Endothelial cell of umbilical vein (primary cell): ENCODE results near the gene DAB1. TPM values are rescaled to one million over a fixed set of nuclear protein-coding genes. Genes with fewer than 3 reads are reported as not detected.

Source experiments
- BruUV-seq: library from RNA; stranded (reverse); fragments of 400-500 nt; replicated peaks from 2 replicates; lab custom pipeline; 2021; lab: Mats Ljungman, UMichigan
- CTCF ChIA-PET: fragments of 300-600, 350-600 bp; sonication (Branson Sonifier 250); formaldehyde crosslinking; loops from one replicate; lab custom pipeline; 2021; ENCODE audit warnings: antibody characterized with exemption, inconsistent platforms; lab: Charles Lee
- POLR2A ChIA-PET: fragments of 300-600, 350-600 bp; sonication (Branson Sonifier 250); formaldehyde crosslinking; loops from one replicate; lab custom pipeline; 2021; ENCODE audit warnings: antibody characterized with exemption, inconsistent platforms; lab: Charles Lee
- DNase-seq: peaks from one replicate; pipeline ENCODE4 v3.0.0-alpha.2; 2011; ENCODE audit warnings: low read depth, low spot score
- FAIRE-seq: peaks from 2 replicates; lab custom pipeline; 2011; peaks lifted over from hg19 to GRCh38; lab: Jason Lieb, UNC
- H2AFZ ChIP-seq: 2 replicates; pipeline ENCODE4 v1.6.0; 2012; ENCODE audit warnings: low read depth, low read length, control low read depth, inconsistent platforms
- H3K27ac ChIP-seq: 2 replicates; pipeline ENCODE4 v1.5.1; 2011; ENCODE audit warnings: low read depth, mild to moderate bottlenecking, control low read depth, low read length, moderate library complexity; ENCODE audit not compliant: insufficient read depth
- H3K27me3 ChIP-seq, 2 experiments: 2 replicates each; pipeline versions ENCODE4 v1.6.0 to v1.6.1; 2011; ENCODE audit warnings: low read length in 2 of 2, mixed read lengths in 1 of 2; ENCODE audit not compliant: control insufficient read depth in 2 of 2, insufficient read depth in 2 of 2
- H3K36me3 ChIP-seq, 2 experiments: 2 replicates in 1 of 2; 3 replicates in 1 of 2; pipeline ENCODE4 v1.5.1; 2011; ENCODE audit warnings: low read length in 2 of 2, mild to moderate bottlenecking in 1 of 2, moderate library complexity in 1 of 2; ENCODE audit not compliant: control insufficient read depth in 2 of 2, insufficient read depth in 2 of 2; ENCODE audit errors: extremely low read depth in 1 of 2
- H3K4me1 ChIP-seq: 3 replicates; pipeline ENCODE4 v1.5.1; 2011; ENCODE audit warnings: mild to moderate bottlenecking, low read length; ENCODE audit not compliant: control insufficient read depth, insufficient read depth; ENCODE audit errors: extremely low read depth
- H3K4me2 ChIP-seq: 2 replicates; pipeline ENCODE4 v1.6.1; 2011; ENCODE audit warnings: low read length, control low read depth, mixed read lengths; ENCODE audit not compliant: insufficient read depth
- H3K4me3 ChIP-seq, 3 experiments: fragments of 200-600 bp in 1 of 3; sonication (generic), shearing (Covaris generic) in 1 of 3; replicated peaks in 1 of 3; 2 replicates each; pipeline ENCODE4 v1.5.1; 2011 to 2016; ENCODE audit warnings: control low read depth in 3 of 3, low read length in 3 of 3, mild to moderate bottlenecking in 2 of 3, inconsistent platforms in 1 of 3, low read depth in 1 of 3, moderate library complexity in 1 of 3; ENCODE audit not compliant: insufficient read depth in 1 of 3
- H3K79me2 ChIP-seq: 2 replicates; pipeline ENCODE4 v1.6.0; 2012; ENCODE audit warnings: low read length, inconsistent platforms; ENCODE audit not compliant: control insufficient read depth, insufficient read depth
- H3K9ac ChIP-seq: replicated peaks from 2 replicates; pipeline ENCODE3; 2011; ENCODE audit warnings: low read length, control low read depth; ENCODE audit not compliant: insufficient read depth; ENCODE audit errors: extremely low read depth
- H3K9me1 ChIP-seq: replicated peaks from 3 replicates; pipeline ENCODE4 v1.6.0; 2011; ENCODE audit warnings: mild to moderate bottlenecking, low read length; ENCODE audit not compliant: control insufficient read depth, insufficient read depth; ENCODE audit errors: extremely low read depth
- H3K9me3 ChIP-seq: replicated peaks from 2 replicates; pipeline ENCODE4 v1.5.1; 2012; ENCODE audit warnings: low read length, inconsistent platforms; ENCODE audit not compliant: control insufficient read depth, insufficient read depth
- H4K20me1 ChIP-seq: replicated peaks from 2 replicates; pipeline ENCODE3; 2011; ENCODE audit warnings: mild to moderate bottlenecking, low read length; ENCODE audit not compliant: control insufficient read depth, insufficient read depth; ENCODE audit errors: extremely low read depth
- CTCF ChIP-seq, 2 donors: IDR thresholded peaks; 1 replicate in 1 of 2; 2 replicates in 1 of 2; pipeline ENCODE4 v1.5.1; 2011; ENCODE audit warnings: low read length in 2 of 2, mild to moderate bottlenecking in 2 of 2, moderate library complexity in 2 of 2, control low read depth in 1 of 2, inconsistent platforms in 1 of 2, low read depth in 1 of 2; ENCODE audit not compliant: insufficient read depth in 1 of 2; ENCODE audit errors: extremely low read depth in 1 of 2
- EZH2 ChIP-seq: IDR thresholded peaks from 2 replicates; pipeline ENCODE4 v1.6.1; 2012; ENCODE audit warnings: borderline replicate concordance, low read depth, mild to moderate bottlenecking, moderate library complexity, low read length, inconsistent platforms; ENCODE audit not compliant: severe bottlenecking
- FOS ChIP-seq: IDR thresholded peaks from 2 replicates; pipeline ENCODE4 v1.6.1; 2011; ENCODE audit warnings: mild to moderate bottlenecking, low read length, moderate library complexity, borderline replicate concordance; ENCODE audit not compliant: insufficient read depth
- GATA2 ChIP-seq: IDR thresholded peaks from 2 replicates; pipeline ENCODE4 v1.7.0; 2011; ENCODE audit warnings: low read depth, mild to moderate bottlenecking, moderate library complexity, mixed read lengths, low read length; ENCODE audit not compliant: insufficient read length, insufficient read depth
- JUN ChIP-seq: IDR thresholded peaks from 2 replicates; pipeline ENCODE4 v1.6.1; 2011; ENCODE audit warnings: borderline replicate concordance, low read depth; ENCODE audit not compliant: insufficient read length, insufficient read depth
- MAX ChIP-seq: IDR thresholded peaks from 2 replicates; pipeline ENCODE4 v1.6.1; 2011; ENCODE audit not compliant: insufficient read depth, insufficient read length
- MYC ChIP-seq: IDR thresholded peaks from one replicate; pipeline ENCODE4 v1.6.1; 2011; ENCODE audit warnings: mild to moderate bottlenecking, low read depth, low read length
- POLR2A ChIP-seq: IDR thresholded peaks from 2 replicates; pipeline ENCODE4 v1.6.1; 2012; ENCODE audit warnings: low read depth, mild to moderate bottlenecking, control low read depth, low read length
- POLR2AphosphoS5 ChIP-seq: IDR thresholded peaks from 2 replicates; pipeline ENCODE4 v1.6.1; 2012; ENCODE audit warnings: low read depth, mild to moderate bottlenecking, control low read depth, low read length, moderate library complexity; ENCODE audit not compliant: insufficient read depth
- dilution Hi-C: fragments of 300-500 bp; cut with MboI; formaldehyde crosslinking; loops from one replicate; pipeline ENCODE4 v1.15.0; 2019; ENCODE audit warnings: low sequenced_read_pairs; ENCODE audit not compliant: extremely low pct_ligation_motif_present
- intact Hi-C: fragments of 100-400 bp; cut with micrococcal nuclease; formaldehyde crosslinking; loops from one replicate; pipeline ENCODE4 v1.10.0; 2022
- polyA plus RNA-seq, 4 experiments: library from polyadenylated mRNA; depleted of rRNA in 3 of 4; stranded (reverse) in 3 of 4; unstranded in 1 of 4; fragments of >200 nt; gene quantifications; 2 replicates each; pipeline versions ENCODE4 v1.2.1 to v1.2.3, GENCODE V29; 2011 to 2012; ENCODE audit warnings: missing spikeins in 1 of 4
- total RNA-seq: library from RNA; stranded (reverse); gene quantifications from 2 replicates; pipeline ENCODE4 v1.2.3, GENCODE V29; 2021

Gene DAB1
- total and polyA plus RNA-seq, 2 donors (not counting 3 experiments of a cell fraction or from before 2014, with no cell fraction given) = not detected

GRCh38 chr1:57467830-57468229 lies 44.0 kb upstream of the DAB1 start:
- ChIA-PET POLR2A (no interaction called here), CTCF (no interaction called here)
- FAIRE-seq (no peak), DNase-seq (no peak)
- no peaks in the 10 kb centered on the region for H3K27me3 ChIP-seq
- dilution Hi-C loops = no loop called here
- no peaks in the 10 kb centered on the region for H3K9me1 ChIP-seq
- H3K4me1 ChIP-seq = no peaks in the 10 kb centered on the region
- no peak for TF ChIP-seq CTCF (IDR thresholded peaks at IDR 0.05; ENCODE audit: extremely low read depth in 1 of 2, insufficient read depth in 1 of 2, low read depth in 1 of 2, low read length in 2 of 2)
- no peak for TF ChIP-seq MAX
- no peak for TF ChIP-seq EZH2
- TF ChIP-seq FOS = no peak
- TF ChIP-seq POLR2A = no peak
- TF ChIP-seq POLR2AphosphoS5 = no peak
- TF ChIP-seq JUN = no peak
- TF ChIP-seq GATA2 = no peak
- TF ChIP-seq MYC = no peak
- H2AFZ ChIP-seq = no peak overlapping the region
- no peak overlapping the region for H3K4me2 ChIP-seq
- no peak overlapping the region for H3K27ac ChIP-seq
- intact Hi-C loops = no loop called here
- H4K20me1 ChIP-seq = no peaks in the 10 kb centered on the region
- no peaks in the 10 kb centered on the region for H3K9me3 ChIP-seq
- H3K4me3 ChIP-seq = no peak overlapping the region
- H3K79me2 ChIP-seq = no peaks in the 10 kb centered on the region
- BruUV-seq = no TSS peak
- H3K36me3 ChIP-seq = no peaks in the 10 kb centered on the region
- no peak overlapping the region for H3K9ac ChIP-seq
